IMR-90 (cell line): ENCODE measurements around the gene MTREX. TPM values are rescaled to one million over a fixed set of nuclear protein-coding genes. Genes with fewer than 3 reads are reported as not detected.

Experiments used
- ATAC-seq: fragments of 200-7000 bp; cut with Tn5 transposase; 2 replicates; pipeline ENCODE4 v1.9.1; 2020; ENCODE audit warnings: low read depth, mild to moderate bottlenecking, moderate library complexity
- BruUV-seq: library from RNA; stranded (reverse); fragments of 400-500 nt; replicated peaks from 2 replicates; lab custom pipeline; 2021; lab: Mats Ljungman, UMichigan
- CTCF ChIA-PET: fragments of 300-600 bp; formaldehyde crosslinking; extraction: SDS; loops from one replicate; lab custom pipeline; 2021; ENCODE audit warnings: antibody characterized with exemption; lab: Yijun Ruan, JAX
- POLR2A ChIA-PET: fragments of 300-600 bp; sonication (Branson Sonifier 250); formaldehyde crosslinking; loops from one replicate; lab custom pipeline; 2022; ENCODE audit warnings: antibody characterized with exemption; ENCODE audit not compliant: unreplicated experiment; lab: Charles Lee
- DNase-seq: peaks from one replicate; pipeline ENCODE4 v3.0.0; 2013
- H2AFZ ChIP-seq: replicated peaks from 2 replicates; pipeline ENCODE3; 2013; ENCODE audit warnings: low read length, mild to moderate bottlenecking; ENCODE audit not compliant: poor library complexity
- H2AK5ac ChIP-seq: 2 replicates; pipeline ENCODE4 v1.6.1; 2013; ENCODE audit warnings: low read depth, low read length, inconsistent platforms
- H2AK9ac ChIP-seq: replicated peaks from 2 replicates; pipeline ENCODE3; 2013; ENCODE audit warnings: mild to moderate bottlenecking, low read depth, low read length, moderate library complexity; ENCODE audit not compliant: poor library complexity
- H2BK120ac ChIP-seq: 2 replicates; pipeline ENCODE4 v1.6.1; 2013; ENCODE audit warnings: low read depth, low read length, inconsistent platforms
- H2BK15ac ChIP-seq: 3 replicates; pipeline ENCODE4 v1.6.1; 2013; ENCODE audit warnings: low read depth, low read length, inconsistent platforms
- H2BK20ac ChIP-seq: 2 replicates; pipeline ENCODE4 v1.6.1; 2013; ENCODE audit warnings: low read depth, mild to moderate bottlenecking, inconsistent platforms, low read length, moderate library complexity
- H2BK5ac ChIP-seq: 2 replicates; pipeline ENCODE4 v1.6.1; 2013; ENCODE audit warnings: mild to moderate bottlenecking, low read depth, low read length, inconsistent platforms; ENCODE audit not compliant: poor library complexity, severe bottlenecking
- H3K14ac ChIP-seq: replicated peaks from 2 replicates; pipeline ENCODE4 v1.6.1; 2013; ENCODE audit warnings: low read depth, low read length, inconsistent platforms
- H3K18ac ChIP-seq: 2 replicates; pipeline ENCODE4 v1.6.1; 2013; ENCODE audit warnings: low read depth, low read length, control low read depth
- H3K23ac ChIP-seq: 2 replicates; pipeline ENCODE4 v1.6.1; 2013; ENCODE audit warnings: low read depth, low read length, inconsistent platforms
- H3K27ac ChIP-seq: 2 replicates; pipeline ENCODE4 v1.5.1; 2013; ENCODE audit warnings: mild to moderate bottlenecking, control low read depth, low read length; ENCODE audit not compliant: insufficient read depth
- H3K27me3 ChIP-seq: 2 replicates; pipeline ENCODE4 v1.6.1; 2013; ENCODE audit warnings: low read length; ENCODE audit not compliant: control insufficient read depth, insufficient read depth
- H3K36me3 ChIP-seq: 2 replicates; pipeline ENCODE4 v1.6.1; 2013; ENCODE audit warnings: low read length, mixed read lengths; ENCODE audit not compliant: control insufficient read depth, insufficient read depth
- H3K4ac ChIP-seq: 2 replicates; pipeline ENCODE4 v1.6.1; 2013; ENCODE audit warnings: low read depth, low read length, inconsistent platforms
- H3K4me1 ChIP-seq: 2 replicates; pipeline ENCODE4 v1.6.1; 2013; ENCODE audit warnings: low read length, mixed read lengths; ENCODE audit not compliant: control insufficient read depth, insufficient read depth
- H3K4me2 ChIP-seq: 2 replicates; pipeline ENCODE4 v1.6.1; 2013; ENCODE audit warnings: low read depth, mild to moderate bottlenecking, control low read depth, low read length, moderate library complexity
- H3K4me3 ChIP-seq: 2 replicates; pipeline ENCODE4 v1.5.1; 2013; ENCODE audit warnings: low read depth, mild to moderate bottlenecking, control low read depth, low read length, moderate library complexity; ENCODE audit not compliant: insufficient read depth
- H3K56ac ChIP-seq: 2 replicates; pipeline ENCODE4 v1.6.1; 2013; ENCODE audit warnings: low read length, inconsistent platforms; ENCODE audit not compliant: insufficient read depth; ENCODE audit errors: extremely low read depth
- H3K79me1 ChIP-seq, 2 experiments: 2 replicates each; pipeline ENCODE4 v1.6.1; 2013; ENCODE audit warnings: low read length in 2 of 2, inconsistent platforms in 1 of 2, low read depth in 1 of 2
- H3K9ac ChIP-seq: 2 replicates; pipeline ENCODE4 v1.6.1; 2013; ENCODE audit warnings: low read depth, low read length, control low read depth
- H3K9me1 ChIP-seq: 2 replicates; pipeline ENCODE4 v1.6.1; 2013; ENCODE audit warnings: low read length, inconsistent platforms; ENCODE audit not compliant: insufficient read depth
- H3K9me3 ChIP-seq: 2 replicates; pipeline ENCODE4 v1.6.1; 2013; ENCODE audit warnings: low read length; ENCODE audit not compliant: control insufficient read depth, insufficient read depth
- H4K20me1 ChIP-seq: 2 replicates; pipeline ENCODE4 v1.6.1; 2013; ENCODE audit warnings: low read length, inconsistent platforms; ENCODE audit not compliant: insufficient read depth
- H4K5ac ChIP-seq: 2 replicates; pipeline ENCODE4 v1.6.1; 2013; ENCODE audit warnings: mild to moderate bottlenecking, low read depth, low read length, control low read depth
- H4K8ac ChIP-seq, 2 experiments: 2 replicates each; pipeline ENCODE4 v1.6.1; 2013; ENCODE audit warnings: low read depth in 2 of 2, low read length in 2 of 2, control low read depth in 1 of 2, inconsistent platforms in 1 of 2
- H4K91ac ChIP-seq: 2 replicates; pipeline ENCODE4 v1.6.1; 2013; ENCODE audit warnings: low read depth, low read length, inconsistent platforms; ENCODE audit not compliant: insufficient read depth
- CEBPB ChIP-seq: IDR thresholded peaks from 2 replicates; pipeline ENCODE4 v1.6.1; 2012; ENCODE audit warnings: low read depth, low read length, improper control_type of control experiment
- CHD1 ChIP-seq: IDR thresholded peaks from 2 replicates; pipeline ENCODE4 v1.6.1; 2012; ENCODE audit warnings: low read depth, low read length, improper control_type of control experiment
- ELK1 ChIP-seq: fragments of 150-350 bp; IDR thresholded peaks from 2 replicates; pipeline ENCODE4 v1.6.1; 2016; ENCODE audit warnings: low read depth, mild to moderate bottlenecking, low read length, moderate library complexity, borderline replicate concordance
- MXI1 ChIP-seq: IDR thresholded peaks from 2 replicates; pipeline ENCODE4 v1.6.1; 2012; ENCODE audit warnings: low read depth, mild to moderate bottlenecking, low read length, moderate library complexity, borderline replicate concordance
- NFE2L2 ChIP-seq: fragments of 150-350 bp; IDR thresholded peaks from 2 replicates; pipeline ENCODE4 v1.6.1; 2016; ENCODE audit warnings: low read depth, mild to moderate bottlenecking, low read length
- POLR2A ChIP-seq: IDR thresholded peaks from 2 replicates; pipeline ENCODE4 v1.6.1; 2012; ENCODE audit warnings: mild to moderate bottlenecking, low read depth, low read length
- RAD21 ChIP-seq: IDR thresholded peaks from 2 replicates; pipeline ENCODE4 v1.6.1; 2012; ENCODE audit warnings: low read length, improper control_type of control experiment
- RCOR1 ChIP-seq: IDR thresholded peaks from 2 replicates; pipeline ENCODE4 v1.6.1; 2012; ENCODE audit warnings: mild to moderate bottlenecking, low read length, improper control_type of control experiment; ENCODE audit not compliant: insufficient replicate concordance
- RFX5 ChIP-seq: IDR thresholded peaks from 2 replicates; pipeline ENCODE4 v1.8.0; 2012; ENCODE audit warnings: low read depth, mild to moderate bottlenecking, low read length, moderate library complexity
- SMC3 ChIP-seq: fragments of 150-350 bp; IDR thresholded peaks from 2 replicates; pipeline ENCODE4 v1.6.1; 2016; ENCODE audit warnings: low read depth, mild to moderate bottlenecking, antibody characterized with exemption, low read length, moderate library complexity
- WGBS, 2 experiments: methylation state at CpG; one replicate each; pipeline versions ENCODE4 v1.1.5 to v1.1.7; 2013; ENCODE audit warnings: missing lambda C conversion rate in 2 of 2; ENCODE audit not compliant: insufficient read length in 1 of 2; ENCODE audit errors: extremely low coverage in 2 of 2; 5-methylcytosine and 5-hydroxymethylcytosine counted together
- dilution Hi-C: fragments of 300-500 bp; cut with HindIII; formaldehyde crosslinking; loops from one replicate; pipeline ENCODE4 v1.14.3; 2018; ENCODE audit warnings: low sequenced_read_pairs; ENCODE audit not compliant: unreplicated experiment
- in situ Hi-C: fragments of 300-500 bp; cut with MboI; formaldehyde crosslinking; loops from 3 replicates; pipeline ENCODE4 v1.14.3; 2019; ENCODE audit warnings: low sequenced_read_pairs, inconsistent platforms, mixed read lengths
- intact Hi-C: fragments of 100-400 bp; cut with micrococcal nuclease; formaldehyde crosslinking; loops from 2 replicates; pipeline ENCODE4 v1.10.0; 2022
- polyA plus RNA-seq, 3 experiments: library from polyadenylated mRNA; depleted of rRNA; stranded (reverse); fragments of >200 nt; gene quantifications; 2 replicates each; pipeline ENCODE4 v1.2.3, GENCODE V29; 2012; ENCODE audit warnings: low replicate concordance in 1 of 3
- total RNA-seq: library from RNA; depleted of rRNA; stranded (reverse); fragments of >200 nt; gene quantifications from 2 replicates; pipeline ENCODE4 v1.2.3, GENCODE V29; 2012

Gene MTREX
- total and polyA plus RNA-seq, 2 of the 4 experiments (the other 2 are of a cell fraction) = 22.1 to 33.2 TPM

- TF ChIP-seq RFX5 = no peak
Observed at GRCh38 chr5:55372130-55372925, 64.5 kb downstream of the MTREX start (continued).

GRCh38 chr5:55377810-55378209 lies 70.0 kb downstream of the MTREX start:
- Histone ChIP-seq H3K4me3 (no peak overlapping the region), H3K27ac (no peak overlapping the region), H3K23ac (no peak overlapping the region), H3K9me3 (peaks cover 3% of the 10 kb centered on the region), H3K36me3 (peaks cover 14% of the 10 kb centered on the region), H3K9ac (no peak overlapping the region), H3K9me1 (no peaks in the 10 kb centered on the region), H3K4ac (no peak overlapping the region), H3K79me1 (peaks cover 0 to 5% of the 10 kb centered on the region in 2 experiments; a peak in 1 of 4 replicates), H2AFZ (no peak overlapping the region), H2BK20ac (no peak overlapping the region), H3K4me1 (no peaks in the 10 kb centered on the region), H2BK120ac (no peak overlapping the region), H3K56ac (no peak overlapping the region), H4K20me1 (no peaks in the 10 kb centered on the region), H4K91ac (no peak overlapping the region), H4K8ac (no peak overlapping the region), H3K14ac (no peak overlapping the region), H3K4me2 (no peak overlapping the region), H2BK15ac (no peak overlapping the region), H2BK5ac (no peak overlapping the region), H2AK9ac (no peak overlapping the region), H2AK5ac (no peak overlapping the region), H3K18ac (no peak overlapping the region), H4K5ac (no peak overlapping the region), H3K27me3 (no peaks in the 10 kb centered on the region)
- ATAC-seq = no peak
- intact Hi-C loops = no loop called here
- in situ Hi-C loops = no loop called here
- no peak for DNase-seq
- TF ChIP-seq CEBPB (no peak), NFE2L2 (no peak), CHD1 (no peak), SMC3 (no peak), POLR2A (no peak), MXI1 (no peak), RFX5 (no peak), RCOR1 (no peak), ELK1 (no peak), RAD21 (no peak)
- BruUV-seq = no TSS peak
- ChIA-PET CTCF (no interaction called here), POLR2A (no interaction called here)
- dilution Hi-C loops = no loop called here
- no CpG with 5 or more reads among the region's 1 CpG for WGBS, 2 experiments
